B cell (primary cell): ENCODE data around the gene CLCNKA. TPM values are rescaled to one million over a fixed set of nuclear protein-coding genes. Genes with fewer than 3 reads are reported as not detected.

Experiments used
- ATAC-seq: fragments of 200-7000 bp; cut with Tn5 transposase; one replicate; pipeline ENCODE4 v1.10.0; 2021; ENCODE audit warnings: low read depth, mild to moderate bottlenecking, moderate number of reproducible peaks, moderate library complexity
- CTCF ChIA-PET: fragments of 350-600 bp; sonication (Branson Sonifier 250); formaldehyde crosslinking; loops from one replicate; lab custom pipeline; 2021; ENCODE audit warnings: antibody characterized with exemption, inconsistent platforms; lab: Charles Lee
- POLR2A ChIA-PET: fragments of 350-600 bp; sonication (Branson Sonifier 250); formaldehyde crosslinking; loops from one replicate; lab custom pipeline; 2021; ENCODE audit warnings: antibody characterized with exemption; lab: Charles Lee
- DNase-seq: peaks from one replicate; pipeline ENCODE4 v3.0.0; 2013
- H2AFZ ChIP-seq: 2 replicates; pipeline ENCODE4 v1.6.1; 2012; ENCODE audit warnings: mild to moderate bottlenecking, low read depth, low read length; ENCODE audit not compliant: insufficient read depth, poor library complexity, severe bottlenecking
- H3K27ac ChIP-seq, 2 donors: 1 replicate in 1 of 2; 2 replicates in 1 of 2; pipeline ENCODE4 v1.5.1; 2012 to 2013; ENCODE audit warnings: low read length in 2 of 2, mild to moderate bottlenecking in 2 of 2, moderate library complexity in 1 of 2
- H3K27me3 ChIP-seq, 4 experiments: fragments of 200-600 bp in 1 of 4; sonication (generic) in 1 of 4; replicated peaks in 1 of 4; 1 replicate in 2 of 4; 2 replicates in 2 of 4; pipeline versions ENCODE4 v1.6.1 to v1.7.0; 2013 to 2016; ENCODE audit warnings: low read length in 3 of 4, mild to moderate bottlenecking in 2 of 4, mixed read lengths in 1 of 4, moderate library complexity in 1 of 4; ENCODE audit not compliant: insufficient read depth in 4 of 4, control insufficient read depth in 3 of 4; ENCODE audit errors: control extremely low read depth in 1 of 4
- H3K36me3 ChIP-seq, 2 experiments: replicated peaks in 1 of 2; 1 replicate in 1 of 2; 2 replicates in 1 of 2; pipeline versions ENCODE4 v1.6.1 to v1.7.1; 2013; ENCODE audit warnings: low read length in 1 of 2; ENCODE audit not compliant: insufficient read depth in 2 of 2, control insufficient read depth in 1 of 2; ENCODE audit errors: control extremely low read depth in 1 of 2, extremely low read depth in 1 of 2
- H3K4me1 ChIP-seq, 2 donors: fragments of 200-600 bp in 1 of 2; sonication (generic) in 1 of 2; 1 replicate in 1 of 2; 2 replicates in 1 of 2; pipeline versions ENCODE4 v1.5.1 to v1.6.1; 2013 to 2017; ENCODE audit warnings: low read length in 2 of 2; ENCODE audit not compliant: control insufficient read depth in 2 of 2, insufficient read depth in 2 of 2
- H3K4me2 ChIP-seq: replicated peaks from 2 replicates; pipeline ENCODE3; 2012; ENCODE audit warnings: mild to moderate bottlenecking, low read depth, low read length; ENCODE audit not compliant: poor library complexity, severe bottlenecking
- H3K4me3 ChIP-seq, 5 experiments: fragments of 200-600 bp in 1 of 5; sonication (generic) in 1 of 5; 1 replicate in 3 of 5; 2 replicates in 2 of 5; pipeline versions ENCODE4 v1.5.1 to v1.7.0; 2011 to 2016; ENCODE audit warnings: low read length in 4 of 5, mild to moderate bottlenecking in 4 of 5, low read depth in 2 of 5, control low read depth in 1 of 5, moderate library complexity in 1 of 5; ENCODE audit not compliant: insufficient read depth in 1 of 5; ENCODE audit errors: control extremely low read depth in 1 of 5, extremely low read depth in 1 of 5
- H3K79me2 ChIP-seq: fragments of 200-600 bp; sonication (generic); one replicate; pipeline ENCODE4 v1.6.0; 2016; ENCODE audit warnings: low read length; ENCODE audit not compliant: control insufficient read depth, insufficient read depth
- H3K9ac ChIP-seq: fragments of 200-600 bp; sonication (generic); 2 replicates; pipeline ENCODE4 v1.6.1; 2017; ENCODE audit warnings: mild to moderate bottlenecking, low read length, moderate library complexity
- H3K9me3 ChIP-seq, 3 donors: one replicate each; pipeline versions ENCODE4 v1.6.1 to v1.7.1; 2013; ENCODE audit warnings: low read length in 2 of 3; ENCODE audit not compliant: control insufficient read depth in 2 of 3, insufficient read depth in 1 of 3; ENCODE audit errors: control extremely low read depth in 1 of 3
- H4K20me1 ChIP-seq: 2 replicates; pipeline ENCODE4 v1.6.0; 2012; ENCODE audit warnings: mild to moderate bottlenecking, low read length; ENCODE audit not compliant: insufficient read depth, control insufficient read depth, poor library complexity, severe bottlenecking
- H3K27ac Mint-ChIP-seq: one replicate; pipeline ENCODE4 v1.8.0; 2021; ENCODE audit warnings: mixed read lengths
- H3K27me3 Mint-ChIP-seq: one replicate; pipeline ENCODE4 v1.8.0; 2021; ENCODE audit warnings: mixed read lengths
- H3K4me1 Mint-ChIP-seq: one replicate; pipeline ENCODE4 v1.8.0; 2021; ENCODE audit warnings: mixed read lengths
- H3K4me3 Mint-ChIP-seq: one replicate; pipeline ENCODE4 v1.8.0; 2021; ENCODE audit warnings: mixed read lengths
- H3K9me3 Mint-ChIP-seq: one replicate; pipeline ENCODE4 v1.8.0; 2022; ENCODE audit warnings: mixed read lengths; ENCODE audit not compliant: insufficient read depth
- EZH2 ChIP-seq: IDR thresholded peaks from 2 replicates; pipeline ENCODE4 v1.6.1; 2012; ENCODE audit warnings: borderline replicate concordance, low read depth, mild to moderate bottlenecking, moderate library complexity, low read length; ENCODE audit not compliant: insufficient read depth, poor library complexity, severe bottlenecking
- WGBS: methylation state at CpG from one replicate; pipeline ENCODE4 v1.1.5; 2013; ENCODE audit warnings: missing lambda C conversion rate; ENCODE audit not compliant: insufficient coverage; 5-methylcytosine and 5-hydroxymethylcytosine counted together
- intact Hi-C: fragments of 100-400 bp; cut with micrococcal nuclease; formaldehyde crosslinking; loops from one replicate; pipeline ENCODE4 v1.10.0; 2022
- polyA plus RNA-seq: library from polyadenylated mRNA; depleted of rRNA; stranded (reverse); fragments of >200 nt; gene quantifications from 2 replicates; pipeline ENCODE4 v1.2.3, GENCODE V29; 2012
- total RNA-seq, 2 donors: library from RNA; stranded (reverse); fragments of 120-200 nt in 1 of 2; gene quantifications; 1 replicate in 1 of 2; 2 replicates in 1 of 2; pipeline versions ENCODE4 v1.2.3 to v1.2.4, GENCODE V29; 2013 to 2022
- TF ChIP-seq, protein P1 (sequence below): fragments of 200-600 bp; IDR thresholded peaks from one replicate; pipeline ENCODE4 v1.8.0; 2022; ENCODE audit warnings: antibody characterized with exemption, mild to moderate bottlenecking

CLCNKA gene
- total and polyA plus RNA-seq, 2 donors (not counting 1 experiment from before 2014, with no cell fraction given) = 0.03 TPM; not detected in 1

DNA sequence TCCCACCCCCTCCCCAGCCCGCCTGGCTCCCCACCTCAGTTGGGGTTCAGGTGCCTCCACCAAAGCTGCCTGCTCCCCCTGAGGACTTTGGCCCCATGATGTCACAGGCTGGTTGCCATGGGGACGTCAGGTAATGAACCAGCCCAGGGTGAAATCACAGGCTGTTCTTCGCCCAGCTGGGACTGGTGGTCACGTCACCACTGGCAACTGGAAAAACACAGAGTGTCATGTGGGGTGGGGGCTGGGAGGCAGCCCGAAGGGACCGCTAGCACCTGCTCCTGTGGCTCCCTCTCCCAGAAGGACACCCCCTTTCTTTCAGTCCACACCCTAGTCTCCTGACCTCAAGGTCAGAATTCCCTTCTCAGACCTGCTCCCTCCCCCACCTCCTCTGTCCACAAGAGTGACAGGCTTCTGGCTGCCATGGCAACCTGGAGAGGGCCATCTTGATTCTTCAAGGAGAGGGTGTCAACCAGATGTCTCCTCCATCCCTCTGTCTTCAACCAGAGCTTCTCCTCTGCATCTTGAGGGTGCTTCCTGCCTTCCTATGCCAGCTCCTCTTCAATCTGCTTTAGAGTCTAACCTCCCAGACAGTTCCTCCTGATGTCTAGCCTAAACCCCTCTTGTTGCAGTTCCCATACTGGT lies 45.4 kb downstream of the CLCNKA start:
- DNase-seq (no peak), ATAC-seq (no peak)
- Histone ChIP-seq H3K79me2 (no peaks in the 10 kb centered on the region), H2AFZ (no peak overlapping the region), H3K4me3 (no peak overlapping the region), H3K9me3 (no peaks in the 10 kb centered on the region), H3K27ac (no peak overlapping the region), H3K4me1 (no peaks in the 10 kb centered on the region), H3K4me2 (no peak overlapping the region), H3K9ac (no peak overlapping the region), H3K36me3 (no peaks in the 10 kb centered on the region), H3K27me3 (peaks cover 0 to 14% (median 2%) of the 10 kb centered on the region in 4 experiments), H4K20me1 (no peaks in the 10 kb centered on the region)
- Mint-ChIP-seq H3K9me3 (no peaks in the 10 kb centered on the region), H3K4me1 (peaks cover 2% of the 10 kb centered on the region), H3K27ac (no peak overlapping the region), H3K4me3 (no peak overlapping the region), H3K27me3 (peaks cover 34% of the 10 kb centered on the region)
- CTCF ChIA-PET = interaction anchor here (1.0 to 1.1 kb wide), 2 partner anchors 11 to 276 kb away, joined by 4 read pairs; no protein-coding TSS in a partner anchor
- WGBS = 66% methylated on average over 6 of the region's 6 CpGs
- POLR2A ChIA-PET = no interaction called here
- TF ChIP-seq, protein P1, sequence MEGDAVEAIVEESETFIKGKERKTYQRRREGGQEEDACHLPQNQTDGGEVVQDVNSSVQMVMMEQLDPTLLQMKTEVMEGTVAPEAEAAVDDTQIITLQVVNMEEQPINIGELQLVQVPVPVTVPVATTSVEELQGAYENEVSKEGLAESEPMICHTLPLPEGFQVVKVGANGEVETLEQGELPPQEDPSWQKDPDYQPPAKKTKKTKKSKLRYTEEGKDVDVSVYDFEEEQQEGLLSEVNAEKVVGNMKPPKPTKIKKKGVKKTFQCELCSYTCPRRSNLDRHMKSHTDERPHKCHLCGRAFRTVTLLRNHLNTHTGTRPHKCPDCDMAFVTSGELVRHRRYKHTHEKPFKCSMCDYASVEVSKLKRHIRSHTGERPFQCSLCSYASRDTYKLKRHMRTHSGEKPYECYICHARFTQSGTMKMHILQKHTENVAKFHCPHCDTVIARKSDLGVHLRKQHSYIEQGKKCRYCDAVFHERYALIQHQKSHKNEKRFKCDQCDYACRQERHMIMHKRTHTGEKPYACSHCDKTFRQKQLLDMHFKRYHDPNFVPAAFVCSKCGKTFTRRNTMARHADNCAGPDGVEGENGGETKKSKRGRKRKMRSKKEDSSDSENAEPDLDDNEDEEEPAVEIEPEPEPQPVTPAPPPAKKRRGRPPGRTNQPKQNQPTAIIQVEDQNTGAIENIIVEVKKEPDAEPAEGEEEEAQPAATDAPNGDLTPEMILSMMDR = no peak
- TF ChIP-seq EZH2 = no peak
- intact Hi-C loops = no loop called here

DNA sequence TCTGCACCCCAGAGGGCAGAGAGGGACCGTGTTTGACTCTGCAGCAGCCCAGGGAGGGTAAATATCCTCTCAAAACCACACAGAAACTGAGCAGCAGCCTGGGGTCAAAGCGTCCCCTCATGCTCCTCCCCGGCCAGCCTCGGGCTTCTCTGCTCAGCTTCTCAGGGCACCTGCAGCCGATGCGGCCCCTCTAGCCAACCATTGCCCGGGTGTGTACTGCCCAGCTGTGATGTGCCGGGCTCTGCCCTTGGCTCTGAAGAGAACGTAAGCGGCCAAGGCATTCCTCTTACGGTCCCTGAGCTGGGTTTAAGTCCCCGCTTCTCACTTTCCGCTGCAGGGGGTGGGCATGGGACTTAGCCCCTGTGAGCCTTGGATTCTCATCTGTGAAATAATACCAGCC lies 46.1 kb downstream of the CLCNKA start:
- Histone ChIP-seq H3K4me2 (no peak overlapping the region), H3K9me3 (no peaks in the 10 kb centered on the region), H4K20me1 (no peaks in the 10 kb centered on the region), H3K27ac (no peak overlapping the region), H3K4me3 (no peak overlapping the region), H3K79me2 (no peaks in the 10 kb centered on the region), H3K4me1 (peaks cover 2 to 3% of the 10 kb centered on the region in 2 donors), H3K36me3 (no peaks in the 10 kb centered on the region), H3K9ac (no peak overlapping the region), H3K27me3 (peaks cover 0 to 20% (median 8%) of the 10 kb centered on the region in 4 experiments), H2AFZ (no peak overlapping the region)
- CTCF ChIA-PET = interaction anchor here (1.0 to 1.1 kb wide), 2 partner anchors 10 to 277 kb away, joined by 4 read pairs; no protein-coding TSS in a partner anchor
- POLR2A ChIA-PET = no interaction called here
- TF ChIP-seq, protein P1 = no peak
- TF ChIP-seq EZH2 = no peak
- H3K27me3 Mint-ChIP-seq = peaks cover 34% of the 10 kb centered on the region
- DNase-seq (no peak), ATAC-seq (no peak)
- H3K9me3 Mint-ChIP-seq = no peaks in the 10 kb centered on the region
- H3K27ac Mint-ChIP-seq = no peak overlapping the region
- 90% methylated on average over 13 of the region's 13 CpGs for WGBS
- intact Hi-C loops = no loop called here
- peaks cover 2% of the 10 kb centered on the region for H3K4me1 Mint-ChIP-seq
- no peak overlapping the region for H3K4me3 Mint-ChIP-seq
